GM21423 (cell line): ENCODE data around the gene KANSL2.
"Not testable (repeated sequence)": the region's sequence is repeated elsewhere in the genome, so short reads cannot be mapped to it uniquely, and the experiment has no call there.

Experiments
- ATAC-seq: cut with Tn5 transposase; IDR thresholded peaks from one replicate; pipeline ENCODE4 v1.9.1; 2021; ENCODE audit warnings: mild to moderate bottlenecking, moderate library complexity; ENCODE audit not compliant: unreplicated experiment

KANSL2 gene

GRCh38 chr12:48681710-48682532 lies at the start of gene KANSL2:
Gene KANSL2 (minus strand): TSS chr12:48682238. CDS start chr12:48681632, 606 bp downstream.
- ATAC-seq: peak; percentile 97

- no peak for ATAC-seq
Measured at GRCh38 chr12:48728807-48729206, 46.8 kb upstream of the KANSL2 start.

DNA sequence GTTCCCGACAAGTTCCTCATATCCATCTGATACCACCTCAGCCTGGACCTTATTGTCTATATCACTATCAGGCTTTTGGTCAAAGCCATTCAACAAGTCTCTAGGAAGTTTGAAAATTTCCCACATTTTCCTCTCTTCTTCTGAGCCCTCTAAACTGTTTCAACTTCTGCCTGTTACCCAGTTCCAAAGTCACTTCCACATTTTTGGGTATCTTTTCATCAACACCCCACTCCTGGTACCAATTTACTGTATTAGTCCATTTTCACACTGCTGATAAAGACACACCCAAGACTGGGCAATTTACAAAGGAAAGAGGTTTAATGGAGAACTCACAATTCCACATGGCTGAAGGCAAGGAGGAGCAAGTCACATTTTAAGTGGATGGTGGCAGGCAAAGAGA lies 38.7 kb upstream of the KANSL2 start:
- not testable (repeated sequence) for ATAC-seq

GRCh38 chr12:48720171-48720570 lies 38.1 kb upstream of the KANSL2 start:
- ATAC-seq: not testable (repeated sequence)

- not testable (repeated sequence) for ATAC-seq
Measured at GRCh38 chr12:48719002-48719401, 37.0 kb upstream of the KANSL2 start.

- ATAC-seq: no peak
Measured at GRCh38 chr12:48717252-48717695, 35.2 kb upstream of the KANSL2 start.

DNA sequence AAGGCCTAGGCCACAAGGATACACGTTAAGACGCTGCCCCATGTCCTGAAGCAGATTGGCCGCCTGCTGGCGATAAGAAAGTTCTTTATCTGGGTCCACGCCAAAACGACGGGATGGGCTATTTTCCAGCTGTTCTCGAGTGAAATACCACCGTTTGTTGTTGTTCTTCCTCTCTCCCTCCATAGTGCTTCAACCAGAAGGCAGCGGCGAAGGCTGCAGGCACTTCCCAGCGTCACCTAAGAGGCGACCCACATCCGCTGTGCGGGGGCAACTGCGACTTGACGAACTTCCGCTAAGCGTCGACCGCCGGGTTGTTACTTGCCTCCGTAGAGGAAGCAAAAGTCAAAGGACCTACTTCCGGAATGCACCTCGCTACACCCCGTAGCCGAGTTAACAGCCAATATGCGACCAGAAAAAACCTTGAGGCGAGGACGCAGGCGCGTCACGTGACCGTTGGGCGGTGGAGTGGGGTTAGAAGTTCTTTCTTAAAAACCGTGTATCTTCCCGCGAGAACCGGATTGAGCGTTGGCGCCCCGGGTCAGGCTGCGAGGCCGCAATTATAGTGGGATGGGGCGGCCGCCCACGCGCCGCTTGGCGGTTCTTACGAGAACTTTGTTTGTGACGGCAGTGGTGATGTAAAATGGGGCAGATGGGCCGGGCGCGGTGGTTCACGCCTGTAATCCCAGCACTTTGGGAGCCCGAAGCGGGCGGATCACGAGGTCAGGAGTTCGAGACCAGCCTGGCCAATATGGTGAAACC lies 34.6 kb upstream of the KANSL2 start, which contains the start of gene CCNT1:
CCNT1 (minus strand) TSS at position 215 of the 759 bp plus-strand sequence; CDS start at position 183, 32 bp downstream.
- peak; percentile 98 for ATAC-seq

GRCh38 chr12:48716168-48716492 lies 34.1 kb upstream of the KANSL2 start:
- no peak for ATAC-seq

DNA sequence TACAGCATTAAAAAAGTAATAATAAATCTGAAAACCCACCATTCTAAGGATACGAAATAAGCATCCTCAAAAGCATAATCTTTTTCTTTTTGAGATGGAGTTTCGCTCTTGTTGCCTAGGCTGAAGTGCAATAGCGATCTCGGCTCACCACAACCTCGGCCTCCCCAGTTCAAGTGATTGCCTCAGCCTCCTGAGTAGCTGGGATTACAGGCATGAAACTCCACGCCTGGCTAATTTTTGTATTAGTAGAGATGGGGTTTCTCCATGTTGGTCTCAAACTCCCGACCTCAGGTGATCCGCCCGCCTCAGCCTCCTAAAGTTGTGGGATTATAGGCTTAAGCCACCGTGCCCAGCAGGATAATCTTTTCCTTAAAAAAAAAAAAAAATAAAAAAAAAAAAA lies 30.2 kb upstream of the KANSL2 start:
- ATAC-seq: no peak

GRCh38 chr12:48698822-48699221 lies 16.8 kb upstream of the KANSL2 start:
- not testable (repeated sequence) for ATAC-seq

GRCh38 chr12:48696626-48697025 lies 14.6 kb upstream of the KANSL2 start:
- no peak for ATAC-seq

GRCh38 chr12:48695859-48696258 lies 13.8 kb upstream of the KANSL2 start:
- ATAC-seq: no peak

DNA sequence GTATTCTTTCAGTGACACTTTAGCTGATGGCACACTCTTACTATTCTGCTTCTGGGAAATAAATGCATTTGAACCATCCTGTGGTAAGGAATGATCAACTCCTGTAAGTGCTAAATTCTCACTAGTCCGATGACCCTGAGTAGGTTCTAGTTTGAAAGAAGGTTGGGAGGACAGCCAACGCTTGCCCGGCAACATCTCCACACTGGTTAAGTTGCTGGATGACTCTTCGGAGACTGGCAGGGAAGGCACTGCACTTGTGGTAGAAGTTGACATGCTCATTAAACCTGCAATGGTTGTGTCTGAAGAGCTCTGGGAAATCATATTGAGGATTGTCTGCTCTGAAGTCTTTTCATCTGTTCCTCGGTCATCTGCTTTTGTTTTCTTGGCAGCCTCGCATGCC lies 12.0 kb upstream of the KANSL2 start:
- no peak for ATAC-seq

DNA sequence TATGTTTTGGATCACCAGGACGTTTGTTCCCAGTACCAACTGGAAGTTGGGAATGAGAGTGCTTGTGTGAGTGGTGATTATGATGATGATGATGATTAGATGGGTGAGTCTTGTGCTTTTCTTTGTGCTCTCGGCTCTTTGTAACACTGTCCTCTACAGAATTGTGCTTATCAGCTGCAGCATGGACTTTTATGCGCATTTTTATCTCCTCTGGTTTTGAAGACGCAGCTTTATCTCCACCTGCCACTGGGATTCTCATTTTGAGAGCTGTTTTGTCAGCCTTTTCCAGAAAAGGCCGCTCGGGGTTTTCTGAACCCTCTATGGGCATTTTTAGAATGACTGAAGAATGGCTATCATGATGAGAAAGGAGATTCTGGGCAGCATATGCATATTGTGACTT lies 11.5 kb upstream of the KANSL2 start:
- ATAC-seq: no peak

- ATAC-seq: no peak
Measured at GRCh38 chr12:48691826-48692487, 9.9 kb upstream of the KANSL2 start.

- no peak for ATAC-seq
Measured at GRCh38 chr12:48690990-48691389, 9.0 kb upstream of the KANSL2 start.

DNA sequence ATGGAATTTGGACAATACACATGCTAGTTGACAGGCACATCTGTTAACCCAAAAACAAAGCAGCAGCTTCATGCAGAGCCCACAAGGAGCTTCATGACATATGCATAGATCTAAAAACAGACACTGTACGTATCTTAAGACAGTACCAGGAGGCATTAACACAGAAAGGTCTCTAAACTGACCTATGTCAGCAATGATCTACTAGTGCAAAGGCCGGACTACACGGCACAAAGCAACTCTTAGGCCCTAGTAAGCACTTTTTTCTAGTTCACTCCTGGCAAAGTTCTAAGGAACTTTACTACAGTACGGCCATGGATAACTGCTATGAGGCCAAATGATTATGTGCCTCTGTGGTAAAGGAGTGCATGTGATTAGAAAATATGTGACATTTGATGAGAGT lies 8.4 kb upstream of the KANSL2 start:
- ATAC-seq: no peak

DNA sequence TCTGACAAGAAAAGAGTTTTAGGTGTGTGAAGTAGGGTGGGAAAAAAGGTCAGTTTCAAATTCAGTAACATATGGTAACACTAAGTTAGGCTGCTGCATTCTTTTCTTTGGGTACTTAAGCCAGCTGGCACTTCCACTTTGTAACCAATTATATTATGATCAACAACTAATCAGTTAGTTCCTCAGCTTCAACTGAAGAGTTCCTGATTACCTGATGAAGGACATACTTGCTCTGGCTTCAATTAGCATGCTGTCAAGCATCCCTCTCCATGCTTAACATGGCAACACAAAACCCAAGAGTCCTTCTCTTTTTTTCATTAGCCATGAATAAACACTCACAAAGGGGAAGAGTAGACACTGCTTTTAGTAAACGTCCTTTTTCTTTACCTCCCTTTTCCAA lies 6.8 kb upstream of the KANSL2 start:
- ATAC-seq: no peak

DNA sequence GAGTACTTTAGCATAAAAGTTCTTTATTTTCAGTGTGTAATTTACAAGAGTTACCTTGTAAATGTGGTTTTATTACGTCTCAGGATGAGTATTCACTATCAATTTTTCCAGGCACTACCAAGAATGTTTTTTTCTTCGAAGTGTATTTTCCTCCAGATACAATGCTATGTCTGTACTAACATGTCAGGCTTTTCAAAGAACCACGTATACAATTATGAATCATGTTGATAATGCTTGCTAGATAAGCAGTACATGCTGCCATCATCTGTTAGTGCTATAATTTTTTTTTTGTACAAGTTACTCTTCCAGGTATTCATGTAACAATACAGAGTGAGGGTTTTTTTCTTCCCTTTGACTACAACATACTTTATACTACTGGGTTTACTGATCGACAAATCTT lies 5.6 kb upstream of the KANSL2 start:
- ATAC-seq: no peak

- no peak for ATAC-seq
Measured at GRCh38 chr12:48686615-48687334, 4.7 kb upstream of the KANSL2 start.
